Trophoblast cell (in vitro differentiated cells and primary cell): ENCODE results near the gene SLC50A1.

ENCODE experiments used
- DNase-seq, 2 donors: peaks; one replicate each; pipeline ENCODE4 v3.0.0-alpha.2; 2016
- H2AFZ ChIP-seq: 2 replicates; pipeline ENCODE4 v1.6.1; 2013; ENCODE audit warnings: low read length, moderate library complexity, mild to moderate bottlenecking; ENCODE audit not compliant: insufficient read depth, poor library complexity
- H2AK5ac ChIP-seq: 2 replicates; pipeline ENCODE4 v1.6.1; 2013; ENCODE audit warnings: mild to moderate bottlenecking, low read length
- H2BK120ac ChIP-seq: 2 replicates; pipeline ENCODE4 v1.6.1; 2013; ENCODE audit warnings: low read length, mild to moderate bottlenecking, moderate library complexity; ENCODE audit not compliant: insufficient read depth, poor library complexity
- H2BK12ac ChIP-seq: 2 replicates; pipeline ENCODE4 v1.6.1; 2013; ENCODE audit warnings: mild to moderate bottlenecking, low read length, moderate library complexity
- H2BK5ac ChIP-seq: 2 replicates; pipeline ENCODE4 v1.6.1; 2013; ENCODE audit warnings: low read length, low read depth, moderate library complexity, mild to moderate bottlenecking; ENCODE audit not compliant: poor library complexity
- H3K14ac ChIP-seq: 2 replicates; pipeline ENCODE4 v1.6.1; 2013; ENCODE audit warnings: mild to moderate bottlenecking, low read length
- H3K18ac ChIP-seq: 2 replicates; pipeline ENCODE4 v1.6.1; 2013; ENCODE audit warnings: mild to moderate bottlenecking, low read length
- H3K23ac ChIP-seq: 2 replicates; pipeline ENCODE4 v1.6.1; 2013; ENCODE audit warnings: low read length
- H3K27ac ChIP-seq: 2 replicates; pipeline ENCODE4 v1.5.1; 2013; ENCODE audit warnings: low read depth, mild to moderate bottlenecking, inconsistent platforms, low read length, moderate library complexity
- H3K27me3 ChIP-seq: 2 replicates; pipeline ENCODE4 v1.6.1; 2013; ENCODE audit warnings: inconsistent platforms, mild to moderate bottlenecking, low read length, moderate library complexity; ENCODE audit not compliant: insufficient read depth
- H3K36me3 ChIP-seq, 2 experiments: 1 replicate in 1 of 2; 2 replicates in 1 of 2; pipeline ENCODE4 v1.6.1; 2013; ENCODE audit warnings: low read length in 2 of 2, mild to moderate bottlenecking in 2 of 2, moderate library complexity in 1 of 2; ENCODE audit not compliant: insufficient read depth in 2 of 2, control insufficient read depth in 1 of 2
- H3K4ac ChIP-seq: 2 replicates; pipeline ENCODE4 v1.6.1; 2013; ENCODE audit warnings: low read depth, mild to moderate bottlenecking, low read length, moderate library complexity
- H3K4me1 ChIP-seq, 2 experiments: 1 replicate in 1 of 2; 2 replicates in 1 of 2; pipeline ENCODE4 v1.6.1; 2013; ENCODE audit warnings: low read length in 2 of 2, mild to moderate bottlenecking in 2 of 2, moderate library complexity in 1 of 2; ENCODE audit not compliant: insufficient read depth in 2 of 2, control insufficient read depth in 1 of 2
- H3K4me2 ChIP-seq: 2 replicates; pipeline ENCODE4 v1.6.1; 2013; ENCODE audit warnings: inconsistent platforms, mild to moderate bottlenecking, low read length, moderate library complexity
- H3K4me3 ChIP-seq: 2 replicates; pipeline ENCODE4 v1.5.1; 2013; ENCODE audit warnings: mild to moderate bottlenecking, low read depth, low read length, inconsistent platforms
- H3K79me1 ChIP-seq: one replicate; pipeline ENCODE4 v1.6.1; 2013; ENCODE audit warnings: low read length
- H3K79me2 ChIP-seq: 2 replicates; pipeline ENCODE4 v1.6.1; 2013; ENCODE audit warnings: low read length, mild to moderate bottlenecking; ENCODE audit not compliant: control insufficient read depth, insufficient read depth, poor library complexity
- H3K9ac ChIP-seq: 2 replicates; pipeline ENCODE4 v1.6.1; 2013; ENCODE audit warnings: mild to moderate bottlenecking, low read length
- H3K9me3 ChIP-seq: 2 replicates; pipeline ENCODE4 v1.6.1; 2013; ENCODE audit warnings: low read depth, mild to moderate bottlenecking, control low read depth, inconsistent platforms, low read length; ENCODE audit not compliant: insufficient read depth
- H4K12ac ChIP-seq: 2 replicates; pipeline ENCODE4 v1.6.1; 2013; ENCODE audit warnings: low read depth, mild to moderate bottlenecking, low read length, moderate library complexity
- H4K8ac ChIP-seq: 2 replicates; pipeline ENCODE4 v1.6.1; 2013; ENCODE audit warnings: low read depth, mild to moderate bottlenecking, low read length, moderate library complexity
- H4K91ac ChIP-seq: one replicate; pipeline ENCODE4 v1.6.1; 2013; ENCODE audit warnings: low read depth, mild to moderate bottlenecking, low read length, moderate library complexity
- WGBS: extraction: QIAGEN DNeasy Blood & Tissue Kit; methylation state at CpG from one replicate; pipeline ENCODE4 v1.1.7; 2013; ENCODE audit warnings: missing lambda C conversion rate; ENCODE audit not compliant: insufficient read length, insufficient coverage; ENCODE audit errors: extremely low coverage; 5-methylcytosine and 5-hydroxymethylcytosine counted together

The SLC50A1 gene

DNA sequence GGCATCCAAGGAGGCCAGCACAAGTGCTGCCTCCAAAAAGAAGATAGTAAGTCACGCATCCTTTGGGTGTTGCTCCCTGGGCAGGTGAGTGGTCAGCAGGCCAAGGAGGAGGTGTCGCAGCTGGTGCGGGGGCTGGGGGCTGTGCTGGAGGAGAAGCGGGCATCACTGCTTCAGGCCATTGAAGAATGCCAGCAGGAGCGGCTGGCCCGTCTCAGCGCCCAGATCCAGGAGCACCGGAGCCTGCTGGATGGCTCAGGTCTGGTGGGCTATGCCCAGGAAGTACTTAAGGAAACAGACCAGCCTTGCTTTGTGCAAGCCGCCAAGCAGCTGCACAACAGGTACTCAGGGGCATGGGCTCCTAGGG lies 42.2 kb downstream of the SLC50A1 start:
- H3K23ac ChIP-seq, result no peak overlapping the region
- no peak overlapping the region for H2BK12ac ChIP-seq
- H2AK5ac ChIP-seq, result no peak overlapping the region
- H3K4ac ChIP-seq, result no peak overlapping the region
- no peak overlapping the region for H4K91ac ChIP-seq
- H3K4me1 ChIP-seq, result peaks cover 9 to 14% of the 10 kb centered on the region in 2 experiments
- no CpG with 5 or more reads among the region's 9 CpGs for WGBS
- no peak overlapping the region for H3K4me2 ChIP-seq
- H3K27me3 ChIP-seq, result no peaks in the 10 kb centered on the region
- no peak for DNase-seq
- no peak overlapping the region for H4K12ac ChIP-seq
- no peak overlapping the region for H3K4me3 ChIP-seq
- no peak overlapping the region for H2BK5ac ChIP-seq
- no peak overlapping the region for H3K14ac ChIP-seq
- no peaks in the 10 kb centered on the region for H3K36me3 ChIP-seq
- H2AFZ ChIP-seq, result no peak overlapping the region
- no peak overlapping the region for H3K9ac ChIP-seq
- H3K79me2 ChIP-seq, result peaks cover 1% of the 10 kb centered on the region
- no peak overlapping the region for H2BK120ac ChIP-seq
- H4K8ac ChIP-seq, result no peak overlapping the region
- H3K9me3 ChIP-seq, result no peaks in the 10 kb centered on the region
- no peak overlapping the region for H3K27ac ChIP-seq
- H3K18ac ChIP-seq, result no peak overlapping the region
- H3K79me1 ChIP-seq, result peaks cover 2% of the 10 kb centered on the region

GRCh38 chr1:155178441-155179111 lies 42.9 kb downstream of the SLC50A1 start:
- Histone ChIP-seq H2BK120ac (no peak overlapping the region), H4K8ac (no peak overlapping the region), H3K27me3 (no peaks in the 10 kb centered on the region), H3K79me2 (no peaks in the 10 kb centered on the region), H4K12ac (no peak overlapping the region), H3K9me3 (no peaks in the 10 kb centered on the region), H3K79me1 (no peaks in the 10 kb centered on the region), H3K27ac (no peak overlapping the region), H3K4me2 (no peak overlapping the region), H3K4me3 (no peak overlapping the region), H3K4ac (no peak overlapping the region), H3K4me1 (peaks cover 9 to 14% of the 10 kb centered on the region in 2 experiments), H3K9ac (no peak overlapping the region), H2BK12ac (no peak overlapping the region), H2AFZ (no peak overlapping the region), H2AK5ac (no peak overlapping the region), H4K91ac (no peak overlapping the region), H3K14ac (no peak overlapping the region), H3K23ac (no peak overlapping the region), H3K36me3 (no peaks in the 10 kb centered on the region), H3K18ac (no peak overlapping the region), H2BK5ac (no peak overlapping the region)
- DNase-seq, result no peak
- no CpG with 5 or more reads among the region's 30 CpGs for WGBS

- Histone ChIP-seq H3K4ac (no peak overlapping the region), H3K9ac (no peak overlapping the region), H4K12ac (no peak overlapping the region), H3K9me3 (no peaks in the 10 kb centered on the region), H3K79me1 (no peaks in the 10 kb centered on the region), H3K27ac (no peak overlapping the region), H2BK12ac (no peak overlapping the region), H3K4me1 (peaks cover 6 to 8% of the 10 kb centered on the region in 2 experiments), H3K4me3 (no peak overlapping the region), H3K23ac (no peak overlapping the region), H3K36me3 (no peaks in the 10 kb centered on the region), H4K8ac (no peak overlapping the region), H3K14ac (no peak overlapping the region), H4K91ac (no peak overlapping the region), H3K27me3 (no peaks in the 10 kb centered on the region), H2AK5ac (no peak overlapping the region), H2BK120ac (no peak overlapping the region), H2AFZ (no peak overlapping the region), H3K18ac (no peak overlapping the region), H3K79me2 (no peaks in the 10 kb centered on the region), H2BK5ac (no peak overlapping the region), H3K4me2 (no peak overlapping the region)
- no peak for DNase-seq
- no CpG with 5 or more reads among the region's 31 CpGs for WGBS
Measured at GRCh38 chr1:155179112-155180031, 43.7 kb downstream of the SLC50A1 start.

- no peak overlapping the region for H3K23ac ChIP-seq
- H3K14ac ChIP-seq, result no peak overlapping the region
- no peaks in the 10 kb centered on the region for H3K9me3 ChIP-seq
- no peak overlapping the region for H2BK5ac ChIP-seq
- no peak overlapping the region for H3K18ac ChIP-seq
- no peak overlapping the region for H2BK12ac ChIP-seq
- H2BK120ac ChIP-seq, result no peak overlapping the region
- no peaks in the 10 kb centered on the region for H3K79me2 ChIP-seq
- no peak overlapping the region for H3K4ac ChIP-seq
- no peak overlapping the region for H2AFZ ChIP-seq
- H3K4me3 ChIP-seq, result no peak overlapping the region
- no peak for DNase-seq
- no peak overlapping the region for H3K4me2 ChIP-seq
- H4K91ac ChIP-seq, result no peak overlapping the region
- peaks cover 6 to 12% of the 10 kb centered on the region in 2 experiments for H3K4me1 ChIP-seq
- no peak overlapping the region for H2AK5ac ChIP-seq
- H3K36me3 ChIP-seq, result no peaks in the 10 kb centered on the region
- WGBS, result no CpG with 5 or more reads among the region's 18 CpGs
- H4K8ac ChIP-seq, result no peak overlapping the region
- H4K12ac ChIP-seq, result no peak overlapping the region
- no peaks in the 10 kb centered on the region for H3K27me3 ChIP-seq
- no peak overlapping the region for H3K27ac ChIP-seq
- H3K79me1 ChIP-seq, result no peaks in the 10 kb centered on the region
- H3K9ac ChIP-seq, result no peak overlapping the region
Measured at GRCh38 chr1:155181371-155182051, 45.9 kb downstream of the SLC50A1 start.
